GM19240 (cell line): ENCODE results near the gene C4orf54.

Experiments
- DNase-seq: peaks from one replicate; pipeline ENCODE4 v3.0.0; 2011; ENCODE audit warnings: low spot score; ENCODE audit not compliant: insufficient read length

Gene C4orf54

GRCh38 chr4:99624141-99624719, 33.4 kb downstream of the C4orf54 start:
- no peak for DNase-seq

- no peak for DNase-seq
These were observed 35.3 kb downstream of the C4orf54 start for GRCh38 chr4:99622341-99622740.

DNA sequence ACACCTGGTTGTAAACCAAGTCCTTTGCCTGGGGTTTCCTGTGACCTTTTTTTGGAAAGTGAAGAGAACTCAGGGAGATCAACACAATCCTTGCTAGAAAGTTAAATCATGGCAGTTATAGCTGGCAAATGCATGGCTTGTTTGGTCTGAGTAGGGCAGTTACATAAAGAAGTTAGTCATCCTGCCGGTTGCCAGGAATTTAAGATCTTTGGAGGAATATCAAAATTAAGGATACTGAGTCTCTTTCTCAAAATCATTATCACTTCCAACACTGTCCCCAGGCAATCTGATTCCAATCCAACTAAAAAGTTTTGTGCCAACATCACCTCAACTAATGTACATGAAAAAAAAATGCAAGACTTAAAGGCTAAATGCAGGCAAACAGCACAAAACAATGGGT, 40.3 kb downstream of the C4orf54 start:
- DNase-seq = no peak

- DNase-seq = no peak
These were observed 42.3 kb downstream of the C4orf54 start for GRCh38 chr4:99615170-99615820.

GRCh38 chr4:99614491-99614890, 43.1 kb downstream of the C4orf54 start:
- DNase-seq = no peak

DNA sequence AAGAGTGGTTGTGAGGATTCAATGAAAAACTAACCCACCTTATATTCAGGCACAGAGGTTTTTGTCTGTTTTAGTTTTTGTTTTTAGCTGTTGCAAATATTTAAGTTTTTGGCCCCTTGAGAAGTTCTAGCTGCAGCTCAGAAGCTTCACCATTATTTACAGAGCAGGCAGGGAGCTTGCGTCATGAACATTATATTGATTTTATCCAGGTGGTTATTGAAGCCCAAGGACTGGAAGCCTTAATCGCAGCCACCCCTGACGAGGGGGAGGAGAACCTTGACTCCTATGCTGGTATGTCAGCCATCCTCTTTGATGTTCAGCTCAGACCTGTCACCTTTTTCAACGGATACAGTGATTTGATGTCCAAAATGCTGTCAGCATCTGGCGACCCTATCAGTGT, 44.9 kb downstream of the C4orf54 start:
- no peak for DNase-seq

DNA sequence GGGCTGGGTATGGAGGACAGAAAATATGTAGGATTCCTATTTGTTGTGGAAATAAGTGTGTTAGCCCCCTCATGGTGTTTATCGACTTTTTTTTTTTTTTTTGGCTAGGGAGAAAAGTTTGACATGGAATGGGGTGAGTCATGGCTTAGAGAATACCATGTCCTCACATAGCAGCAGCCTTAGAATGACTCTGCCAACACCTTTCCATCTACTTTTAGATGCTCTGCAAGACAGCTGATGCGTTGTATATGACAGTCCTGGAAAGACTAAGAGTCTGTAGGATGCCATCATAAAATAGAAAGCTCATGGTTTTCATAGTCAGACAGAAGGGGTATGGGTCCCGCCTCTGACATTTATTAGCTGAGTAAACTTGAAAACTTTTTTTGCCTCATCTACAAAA, 45.3 kb downstream of the C4orf54 start:
- DNase-seq = no peak

DNA sequence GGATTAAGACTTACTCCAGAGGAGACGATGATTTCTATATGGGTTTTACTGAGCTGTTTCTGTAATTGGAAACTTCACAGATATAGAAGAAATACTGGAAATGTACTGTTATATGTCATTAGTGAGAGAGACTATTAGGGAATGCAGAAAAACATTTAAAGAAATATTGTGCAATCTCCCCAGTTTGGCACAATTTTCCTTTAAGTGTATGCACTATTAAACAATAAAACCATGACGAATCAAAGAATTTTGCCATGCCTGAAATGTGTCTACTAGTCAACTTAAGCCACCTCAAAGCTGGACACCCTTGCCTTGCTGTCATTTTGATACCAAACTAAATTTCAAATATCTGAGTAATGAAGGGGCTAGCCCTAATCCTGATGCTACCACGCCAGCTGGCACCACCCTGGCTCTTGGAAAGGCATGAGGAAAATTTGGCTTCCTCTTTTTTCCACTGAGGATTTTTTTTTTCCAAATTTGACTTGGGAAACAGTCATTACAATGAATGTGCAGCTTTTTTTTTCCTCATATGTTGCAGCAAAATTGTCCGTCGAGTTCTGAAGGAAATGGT, 46.9 kb downstream of the C4orf54 start:
- DNase-seq = no peak

DNA sequence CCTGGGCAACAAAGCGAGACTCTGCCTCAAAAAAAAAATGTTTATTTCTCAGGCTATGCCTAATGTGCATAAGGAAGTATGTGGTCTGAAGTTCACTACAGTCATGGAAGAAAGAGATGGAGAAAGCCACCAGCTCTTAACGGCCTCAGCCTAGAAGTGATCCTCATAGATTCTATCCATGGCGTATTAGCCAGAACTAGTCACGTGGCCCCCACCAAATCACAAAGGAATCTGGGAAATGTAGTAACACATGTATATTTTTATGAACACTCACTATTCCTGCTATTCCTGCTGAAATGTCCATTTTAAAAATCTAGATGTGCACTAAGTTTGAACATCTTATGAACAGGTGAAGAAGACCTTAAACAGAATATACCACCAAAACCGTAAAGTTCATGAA, 49.2 kb downstream of the C4orf54 start:
- no peak for DNase-seq
